ENCODE data around the gene SPATA6.

Gene SPATA6

GRCh38 chr1:48493970-48494769 is 22.2 kb upstream of the SPATA6 start:
- Histone ChIP-seq H2AFZ (ENCODE audit: low read depth) (no peak overlapping the region), H3K27ac (no peak overlapping the region)
- no peak for TF ChIP-seq CTCF (conservative IDR thresholded peaks at IDR 0.05; ENCODE audit: low read depth, low read length)

DNA sequence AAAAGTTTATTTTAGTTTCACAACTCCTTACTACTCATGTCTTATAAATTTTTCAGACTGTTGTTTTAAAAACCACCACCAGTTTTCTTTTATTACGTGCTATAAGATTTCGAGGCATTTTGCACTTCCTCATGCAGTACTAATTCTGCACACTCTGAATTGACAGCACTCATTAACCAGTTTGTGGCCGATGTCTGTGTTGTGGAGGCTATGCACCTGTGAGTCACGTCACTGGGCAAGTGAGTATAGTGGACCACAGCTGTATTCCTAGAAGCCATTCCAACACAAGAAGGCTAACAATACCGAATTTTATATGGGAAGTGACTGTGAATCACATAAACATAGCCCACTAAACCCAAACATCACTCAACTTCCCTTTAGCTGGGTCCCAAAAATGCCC is 21.0 kb upstream of the SPATA6 start:
- Histone ChIP-seq H2AFZ (ENCODE audit: low read depth) (no peak overlapping the region), H4K20me1 (ENCODE audit: insufficient read depth) (no peaks in the 10 kb centered on the region), H3K79me2 (ENCODE audit: insufficient read depth, low read depth) (no peaks in the 10 kb centered on the region), H3K4me3 (IDR thresholded peaks at IDR 0.05; ENCODE audit: insufficient read depth, low read depth, low read length) (no peak overlapping the region), H3K9ac (no peak overlapping the region), H3K4me1 (ENCODE audit: low read depth, poor library complexity, severe bottlenecking) (no peaks in the 10 kb centered on the region), H3K36me3 (ENCODE audit: insufficient read depth) (no peaks in the 10 kb centered on the region), H3K27ac (no peak overlapping the region), H3K27me3 (ENCODE audit: insufficient read depth, low read depth) (no peaks in the 10 kb centered on the region), H3K4me2 (no peak overlapping the region)
- no peak for TF ChIP-seq CTCF (conservative IDR thresholded peaks at IDR 0.05; ENCODE audit: low read depth, low read length)

More at GRCh38 chr1:48493970-48494769, 22.2 kb upstream of the SPATA6 start:
- Histone ChIP-seq H4K20me1 (ENCODE audit: insufficient read depth) (no peaks in the 10 kb centered on the region), H3K4me1 (ENCODE audit: low read depth, poor library complexity, severe bottlenecking) (no peaks in the 10 kb centered on the region), H3K4me3 (IDR thresholded peaks at IDR 0.05; ENCODE audit: insufficient read depth, low read depth, low read length) (no peak overlapping the region), H3K4me2 (no peak overlapping the region), H3K27me3 (ENCODE audit: insufficient read depth, low read depth) (no peaks in the 10 kb centered on the region), H3K36me3 (ENCODE audit: insufficient read depth) (no peaks in the 10 kb centered on the region), H3K9ac (no peak overlapping the region), H3K79me2 (ENCODE audit: insufficient read depth, low read depth) (no peaks in the 10 kb centered on the region)

- H3K27me3 ChIP-seq (ENCODE audit: insufficient read depth, low read depth): no peaks in the 10 kb centered on the region
- TF ChIP-seq CTCF (conservative IDR thresholded peaks at IDR 0.05; ENCODE audit: low read depth, low read length): no peak
- no peaks in the 10 kb centered on the region for H3K36me3 ChIP-seq (ENCODE audit: insufficient read depth)
Measured at GRCh38 chr1:48492392-48492791, 20.4 kb upstream of the SPATA6 start.

GRCh38 chr1:48488721-48489120 is 16.7 kb upstream of the SPATA6 start:
- TF ChIP-seq CTCF (conservative IDR thresholded peaks at IDR 0.05; ENCODE audit: low read depth, low read length): no peak
- H3K36me3 ChIP-seq (ENCODE audit: insufficient read depth): no peaks in the 10 kb centered on the region
- no peaks in the 10 kb centered on the region for H3K4me1 ChIP-seq (ENCODE audit: low read depth, poor library complexity, severe bottlenecking)
- H3K4me3 ChIP-seq (IDR thresholded peaks at IDR 0.05; ENCODE audit: insufficient read depth, low read depth, low read length): no peak overlapping the region
- H3K27me3 ChIP-seq (ENCODE audit: insufficient read depth, low read depth): no peaks in the 10 kb centered on the region
- H3K9ac ChIP-seq: no peak overlapping the region
- H4K20me1 ChIP-seq (ENCODE audit: insufficient read depth): no peaks in the 10 kb centered on the region
- H3K27ac ChIP-seq: no peak overlapping the region
- H2AFZ ChIP-seq (ENCODE audit: low read depth): no peak overlapping the region
- no peaks in the 10 kb centered on the region for H3K79me2 ChIP-seq (ENCODE audit: insufficient read depth, low read depth)
- no peak overlapping the region for H3K4me2 ChIP-seq

More at GRCh38 chr1:48492392-48492791, 20.4 kb upstream of the SPATA6 start:
- H2AFZ ChIP-seq (ENCODE audit: low read depth): no peak overlapping the region
- no peak overlapping the region for H3K9ac ChIP-seq
- H4K20me1 ChIP-seq (ENCODE audit: insufficient read depth): no peaks in the 10 kb centered on the region
- no peak overlapping the region for H3K4me3 ChIP-seq (IDR thresholded peaks at IDR 0.05; ENCODE audit: insufficient read depth, low read depth, low read length)
- no peaks in the 10 kb centered on the region for H3K4me1 ChIP-seq (ENCODE audit: low read depth, poor library complexity, severe bottlenecking)
- no peak overlapping the region for H3K4me2 ChIP-seq
- H3K27ac ChIP-seq: no peak overlapping the region
- H3K79me2 ChIP-seq (ENCODE audit: insufficient read depth, low read depth): no peaks in the 10 kb centered on the region
